PFSK-1 (cell line): Measurements from ENCODE around the gene CLCN2.
A peak's percentile ranks its signal among the peaks of the same experiment; 100 is the strongest.

Source experiments
- FOXP2 ChIP-seq: optimal IDR thresholded peaks from 2 replicates; pipeline ENCODE3; 2011; ENCODE audit warnings: borderline replicate concordance, control low read depth, inconsistent platforms; ENCODE audit not compliant: insufficient read depth; ENCODE audit errors: extremely low read length, extremely low read depth
- POLR2AphosphoS5 ChIP-seq: IDR thresholded peaks from 2 replicates; pipeline ENCODE4 v1.6.1; 2012; ENCODE audit warnings: low read depth, mild to moderate bottlenecking, control low read depth, low read length, moderate library complexity
- SIN3A ChIP-seq: IDR thresholded peaks from 2 replicates; pipeline ENCODE4 v1.6.1; 2012; ENCODE audit warnings: mild to moderate bottlenecking, low read length, moderate library complexity, borderline replicate concordance; ENCODE audit not compliant: insufficient read depth
- TAF1 ChIP-seq: IDR thresholded peaks from 2 replicates; pipeline ENCODE4 v1.6.1; 2012; ENCODE audit warnings: low read length, control low read depth, borderline replicate concordance; ENCODE audit not compliant: insufficient read depth
- TF ChIP-seq, protein P1 (sequence below), 2 experiments: IDR thresholded peaks; 2 replicates each; pipeline versions ENCODE4 v1.6.1 to v1.8.0; 2011 to 2012; ENCODE audit warnings: low read depth in 2 of 2, low read length in 2 of 2, control low read depth in 1 of 2, inconsistent platforms in 1 of 2, mild to moderate bottlenecking in 1 of 2, moderate library complexity in 1 of 2; ENCODE audit not compliant: insufficient read depth in 1 of 2

The CLCN2 gene

GRCh38 chr3:184315871-184316661 is 45.3 kb downstream of the CLCN2 start:
- TF ChIP-seq SIN3A (no peak), FOXP2 (no peak), TAF1 (no peak), POLR2AphosphoS5 (no peak)
- TF ChIP-seq, protein P1, sequence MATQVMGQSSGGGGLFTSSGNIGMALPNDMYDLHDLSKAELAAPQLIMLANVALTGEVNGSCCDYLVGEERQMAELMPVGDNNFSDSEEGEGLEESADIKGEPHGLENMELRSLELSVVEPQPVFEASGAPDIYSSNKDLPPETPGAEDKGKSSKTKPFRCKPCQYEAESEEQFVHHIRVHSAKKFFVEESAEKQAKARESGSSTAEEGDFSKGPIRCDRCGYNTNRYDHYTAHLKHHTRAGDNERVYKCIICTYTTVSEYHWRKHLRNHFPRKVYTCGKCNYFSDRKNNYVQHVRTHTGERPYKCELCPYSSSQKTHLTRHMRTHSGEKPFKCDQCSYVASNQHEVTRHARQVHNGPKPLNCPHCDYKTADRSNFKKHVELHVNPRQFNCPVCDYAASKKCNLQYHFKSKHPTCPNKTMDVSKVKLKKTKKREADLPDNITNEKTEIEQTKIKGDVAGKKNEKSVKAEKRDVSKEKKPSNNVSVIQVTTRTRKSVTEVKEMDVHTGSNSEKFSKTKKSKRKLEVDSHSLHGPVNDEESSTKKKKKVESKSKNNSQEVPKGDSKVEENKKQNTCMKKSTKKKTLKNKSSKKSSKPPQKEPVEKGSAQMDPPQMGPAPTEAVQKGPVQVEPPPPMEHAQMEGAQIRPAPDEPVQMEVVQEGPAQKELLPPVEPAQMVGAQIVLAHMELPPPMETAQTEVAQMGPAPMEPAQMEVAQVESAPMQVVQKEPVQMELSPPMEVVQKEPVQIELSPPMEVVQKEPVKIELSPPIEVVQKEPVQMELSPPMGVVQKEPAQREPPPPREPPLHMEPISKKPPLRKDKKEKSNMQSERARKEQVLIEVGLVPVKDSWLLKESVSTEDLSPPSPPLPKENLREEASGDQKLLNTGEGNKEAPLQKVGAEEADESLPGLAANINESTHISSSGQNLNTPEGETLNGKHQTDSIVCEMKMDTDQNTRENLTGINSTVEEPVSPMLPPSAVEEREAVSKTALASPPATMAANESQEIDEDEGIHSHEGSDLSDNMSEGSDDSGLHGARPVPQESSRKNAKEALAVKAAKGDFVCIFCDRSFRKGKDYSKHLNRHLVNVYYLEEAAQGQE (IDR thresholded peaks at IDR 0.05; ENCODE audit: insufficient read depth in 1 of 2, low read depth in 2 of 2, low read length in 2 of 2), result no peak

DNA sequence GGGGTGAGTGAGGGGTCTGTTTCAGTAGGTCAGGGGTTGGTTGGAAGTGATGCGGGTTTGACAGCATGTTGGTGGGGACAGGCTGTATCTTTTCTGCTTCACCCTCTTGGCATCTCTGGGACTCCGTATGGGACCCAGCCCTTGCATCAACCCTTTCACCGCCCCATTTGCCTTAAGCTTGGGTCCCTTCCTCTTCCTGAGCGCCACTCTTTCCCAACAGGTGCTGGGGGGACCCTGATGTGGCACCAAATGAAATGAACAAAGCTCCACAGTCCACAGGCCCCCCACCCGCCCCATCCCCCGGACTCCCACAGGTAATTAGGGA is 45.9 kb downstream of the CLCN2 start:
- TF ChIP-seq POLR2AphosphoS5, result no peak
- TF ChIP-seq FOXP2, result no peak
- no peak for TF ChIP-seq SIN3A
- no peak for TF ChIP-seq TAF1

GRCh38 chr3:184314700-184315542 is 46.5 kb downstream of the CLCN2 start:
- no peak for TF ChIP-seq SIN3A
- no peak for TF ChIP-seq POLR2AphosphoS5
- TF ChIP-seq FOXP2, result no peak
- TF ChIP-seq TAF1, result no peak
- TF ChIP-seq, protein P1 (IDR thresholded peaks at IDR 0.05; ENCODE audit: insufficient read depth in 1 of 2, low read depth in 2 of 2, low read length in 2 of 2), result no peak

DNA sequence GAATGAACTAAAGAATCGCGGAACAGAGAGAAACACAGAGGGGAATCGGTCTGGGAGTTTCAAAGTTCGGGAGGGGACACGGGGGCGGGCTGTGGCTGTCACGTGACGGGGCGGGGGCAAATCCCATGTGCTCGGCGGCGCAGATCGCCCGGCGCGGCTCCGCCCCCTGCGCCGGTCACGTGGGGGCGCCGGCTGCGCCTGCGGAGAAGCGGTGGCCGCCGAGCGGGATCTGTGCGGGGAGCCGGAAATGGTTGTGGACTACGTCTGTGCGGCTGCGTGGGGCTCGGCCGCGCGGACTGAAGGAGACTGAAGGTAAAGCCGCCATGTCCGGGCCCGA is 47.1 kb downstream of the CLCN2 start, which contains the start of gene EIF4G1:
Gene EIF4G1 (plus strand): TSS at position 244 of the 337 bp plus-strand sequence. CDS start 1,191 bp downstream, outside the sequence.
- TF ChIP-seq TAF1 (0 out of 2 replicates have a peak, but pooled peaks have one; percentile 61), POLR2AphosphoS5 (peak; percentile 72), SIN3A (no peak), FOXP2 (peak; percentile 31)
- TF ChIP-seq, protein P1 (IDR thresholded peaks at IDR 0.05; ENCODE audit: insufficient read depth in 1 of 2, low read depth in 2 of 2, low read length in 2 of 2), result peak in 1 of 2 experiments; percentile 4; a peak in 1 of 4 replicates

DNA sequence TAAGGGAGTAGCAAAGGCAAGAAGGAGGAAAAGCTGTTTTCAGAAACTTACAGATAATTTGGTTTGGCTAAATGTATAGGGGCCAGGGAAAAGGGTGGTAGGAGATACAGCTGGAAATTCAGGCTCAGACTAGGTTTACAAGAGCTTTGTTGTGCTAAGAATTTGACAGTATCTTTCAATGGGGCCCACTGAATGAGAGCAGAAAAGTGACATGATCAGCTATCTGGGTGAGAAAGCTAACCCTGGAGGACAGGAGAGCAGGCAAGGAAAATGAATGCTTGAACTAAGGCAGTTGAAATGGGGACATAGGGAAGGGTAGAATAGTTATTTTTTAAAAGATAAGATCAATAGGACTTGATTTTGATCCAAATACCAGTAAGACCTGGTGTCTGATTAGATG is 49.8 kb downstream of the CLCN2 start:
- TF ChIP-seq SIN3A (no peak), POLR2AphosphoS5 (no peak), TAF1 (no peak), FOXP2 (no peak)
- TF ChIP-seq, protein P1 (IDR thresholded peaks at IDR 0.05; ENCODE audit: insufficient read depth in 1 of 2, low read depth in 2 of 2, low read length in 2 of 2), result no peak
